ACHN (cell line): ENCODE measurements around the gene ORC6.

Experiments
- DNase-seq: peaks from one replicate; pipeline ENCODE4 v3.0.0-alpha.2; 2015
- in situ Hi-C: cut with HindIII; loops from 2 replicates; pipeline ENCODE4 v1.10.0; 2017; ENCODE audit warnings: low sequenced_read_pairs, low pct_ligation_motif_present, low pct_unique_long_range_greater_than_20kb

Gene ORC6

DNA sequence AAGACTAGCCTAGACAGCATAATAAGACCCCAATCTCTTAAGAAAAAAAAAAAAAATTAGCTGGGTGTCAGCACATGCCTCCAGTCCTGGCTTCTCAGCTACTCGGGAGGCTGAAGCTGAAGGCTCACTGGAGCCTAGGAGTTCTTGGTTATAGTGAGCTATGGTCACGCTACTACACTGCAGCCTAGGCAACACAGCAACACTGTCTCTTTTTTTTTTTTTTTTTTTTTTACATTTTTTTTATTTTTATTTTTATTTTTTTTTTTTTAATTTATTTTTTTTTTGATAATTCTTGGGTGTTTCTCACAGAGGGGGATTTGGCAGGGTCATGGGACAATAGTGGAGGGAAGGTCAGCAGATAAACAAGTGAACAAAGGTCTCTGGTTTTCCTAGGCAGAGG, 4.1 kb downstream of the ORC6 start:
- in situ Hi-C loops: no loop called here
- DNase-seq: no peak

DNA sequence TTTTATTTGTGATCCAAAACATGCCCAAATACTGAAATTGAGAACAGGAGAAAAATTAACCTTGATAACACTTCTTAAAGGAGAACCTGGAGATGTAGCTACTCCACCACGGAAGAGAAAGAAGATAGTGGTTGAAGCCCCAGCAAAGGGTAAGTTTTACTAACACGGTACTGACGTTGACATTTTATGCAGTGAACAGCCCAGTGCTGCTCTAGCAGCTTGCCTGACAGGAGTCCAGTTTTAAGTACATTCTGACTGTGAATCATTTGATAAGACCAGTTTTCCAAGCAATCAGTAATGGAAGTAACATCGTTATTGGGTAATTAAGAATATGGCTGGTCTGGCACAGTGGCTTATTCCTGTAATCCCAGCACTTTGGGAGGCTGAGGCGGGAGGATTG, 6.5 kb downstream of the ORC6 start:
- in situ Hi-C loops: no loop called here
- DNase-seq: no peak

DNA sequence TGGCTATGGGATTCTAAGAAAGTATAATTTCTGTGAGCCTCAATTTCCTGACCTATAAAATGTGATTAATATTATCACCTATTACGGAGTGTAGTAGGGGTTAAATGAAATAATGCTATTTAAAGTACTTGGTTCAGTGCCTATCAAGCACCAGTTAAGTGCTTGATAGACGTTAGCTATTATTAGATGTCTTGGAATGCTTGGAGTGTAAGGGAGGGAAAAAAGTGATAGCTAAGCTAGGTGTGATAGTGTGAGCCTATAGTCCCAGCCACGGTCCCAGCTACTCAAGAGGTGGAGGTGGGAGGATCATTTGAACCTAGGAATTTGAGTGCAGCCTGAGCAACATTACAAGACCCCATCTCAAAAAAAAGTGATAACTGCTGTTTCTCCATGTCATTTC, 7.5 kb downstream of the ORC6 start:
- DNase-seq: no peak
- in situ Hi-C loops: no loop called here

DNA sequence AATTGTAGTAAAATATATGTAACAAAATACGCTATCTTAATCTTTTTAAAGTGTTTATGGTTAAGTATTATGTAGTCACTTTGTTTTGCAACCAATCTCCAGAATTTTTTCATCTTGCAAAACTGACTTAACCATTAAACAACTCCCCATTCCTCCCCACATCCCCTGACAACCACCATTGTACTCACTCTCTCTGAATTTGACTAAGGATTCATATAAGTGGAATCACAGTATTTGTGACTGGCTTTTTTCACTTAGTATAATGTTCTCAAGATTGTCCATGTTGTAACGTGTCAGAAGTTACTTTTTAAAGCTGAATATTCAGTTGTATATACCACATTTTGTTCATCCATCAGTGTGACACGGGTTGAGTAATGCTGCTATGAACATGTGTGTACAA, 10.6 kb downstream of the ORC6 start:
- in situ Hi-C loops: no loop called here

DNA sequence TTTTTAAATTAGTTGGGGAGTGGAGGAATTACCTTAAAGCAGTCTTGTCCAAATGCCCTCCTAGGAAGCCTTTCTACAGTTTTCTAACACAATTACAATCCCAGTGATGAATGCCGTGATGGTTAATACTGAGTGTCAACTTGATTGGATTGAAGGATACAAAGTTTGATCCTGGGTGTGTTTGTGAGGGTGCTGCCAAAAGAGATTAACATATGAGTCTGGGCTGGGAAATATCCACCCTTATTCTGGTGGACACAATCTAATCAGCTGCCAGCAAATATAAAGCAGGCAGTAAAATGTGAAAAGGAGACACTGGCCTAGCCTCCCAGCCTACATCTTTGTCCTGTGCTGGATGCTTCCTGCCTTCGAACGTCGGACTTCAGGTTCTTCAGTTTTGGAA, 12.2 kb downstream of the ORC6 start:
- no peak for DNase-seq
- in situ Hi-C loops: no loop called here

More for the DNA sequence above, 10.6 kb downstream of the ORC6 start:
- no peak for DNase-seq

DNA sequence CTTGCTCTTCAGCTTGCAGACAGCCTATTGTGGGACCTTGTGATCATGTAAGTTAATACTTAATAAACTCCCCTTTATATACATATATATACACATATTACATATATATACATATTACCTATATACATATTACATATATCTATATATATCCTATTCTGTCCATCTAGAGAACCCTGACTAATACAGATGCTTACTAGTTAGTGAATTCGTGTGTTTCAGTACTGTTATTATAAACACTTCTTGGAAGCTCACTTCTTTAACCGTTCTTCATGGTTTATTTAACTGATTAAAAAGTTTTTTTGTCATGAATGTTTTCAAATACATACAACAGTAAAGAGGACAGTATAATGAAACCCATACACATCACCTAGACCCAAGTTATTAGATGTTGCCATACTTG, 12.6 kb downstream of the ORC6 start:
- in situ Hi-C loops: no loop called here
- no peak for DNase-seq

DNA sequence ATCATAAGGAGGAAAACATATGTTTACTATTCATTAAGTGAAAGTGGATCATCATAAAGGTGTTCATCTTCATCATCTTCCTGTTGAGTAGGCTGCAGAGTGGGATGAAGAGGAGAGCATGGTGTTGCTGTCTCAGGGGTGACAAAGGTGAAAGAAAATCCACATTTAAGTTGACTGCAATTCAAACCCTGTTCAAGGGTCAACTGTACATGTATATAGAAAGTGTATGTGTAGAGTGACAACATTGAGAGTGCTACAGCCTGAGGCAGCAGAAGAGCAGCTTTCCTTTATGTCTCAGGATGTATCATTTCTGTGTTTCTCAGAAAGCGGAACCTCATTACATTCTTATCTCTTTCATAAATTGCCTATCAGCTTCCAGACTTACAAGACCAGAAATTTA, 17.2 kb downstream of the ORC6 start:
- in situ Hi-C loops: no loop called here
- DNase-seq: no peak

DNA sequence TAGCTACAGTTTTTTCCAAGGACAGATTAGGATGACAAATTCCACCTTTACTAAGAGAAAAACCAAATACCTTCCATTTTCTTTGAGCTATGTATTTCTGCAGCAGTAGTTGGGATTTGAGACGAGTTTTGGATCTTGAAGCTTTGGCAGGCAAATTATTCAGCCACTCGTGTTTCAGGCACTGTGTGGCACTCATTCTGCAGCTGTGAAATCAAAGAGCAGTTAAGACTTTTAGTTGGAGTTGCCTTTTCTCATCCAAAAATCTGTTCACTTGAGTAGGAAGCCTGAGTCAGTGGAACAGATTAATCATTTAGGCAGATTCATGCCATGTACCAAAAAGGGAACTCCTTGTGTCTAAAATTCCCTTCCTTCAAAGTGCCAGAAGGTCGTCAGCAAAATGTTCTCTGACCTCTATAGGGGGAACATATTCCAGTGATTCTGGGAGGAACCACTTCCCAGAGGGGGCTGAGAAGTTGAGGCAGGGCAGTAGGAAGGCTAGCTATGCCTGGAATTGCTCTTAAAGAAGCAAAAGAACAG, 20.1 kb downstream of the ORC6 start:
- DNase-seq: no peak
- in situ Hi-C loops: no loop called here

DNA sequence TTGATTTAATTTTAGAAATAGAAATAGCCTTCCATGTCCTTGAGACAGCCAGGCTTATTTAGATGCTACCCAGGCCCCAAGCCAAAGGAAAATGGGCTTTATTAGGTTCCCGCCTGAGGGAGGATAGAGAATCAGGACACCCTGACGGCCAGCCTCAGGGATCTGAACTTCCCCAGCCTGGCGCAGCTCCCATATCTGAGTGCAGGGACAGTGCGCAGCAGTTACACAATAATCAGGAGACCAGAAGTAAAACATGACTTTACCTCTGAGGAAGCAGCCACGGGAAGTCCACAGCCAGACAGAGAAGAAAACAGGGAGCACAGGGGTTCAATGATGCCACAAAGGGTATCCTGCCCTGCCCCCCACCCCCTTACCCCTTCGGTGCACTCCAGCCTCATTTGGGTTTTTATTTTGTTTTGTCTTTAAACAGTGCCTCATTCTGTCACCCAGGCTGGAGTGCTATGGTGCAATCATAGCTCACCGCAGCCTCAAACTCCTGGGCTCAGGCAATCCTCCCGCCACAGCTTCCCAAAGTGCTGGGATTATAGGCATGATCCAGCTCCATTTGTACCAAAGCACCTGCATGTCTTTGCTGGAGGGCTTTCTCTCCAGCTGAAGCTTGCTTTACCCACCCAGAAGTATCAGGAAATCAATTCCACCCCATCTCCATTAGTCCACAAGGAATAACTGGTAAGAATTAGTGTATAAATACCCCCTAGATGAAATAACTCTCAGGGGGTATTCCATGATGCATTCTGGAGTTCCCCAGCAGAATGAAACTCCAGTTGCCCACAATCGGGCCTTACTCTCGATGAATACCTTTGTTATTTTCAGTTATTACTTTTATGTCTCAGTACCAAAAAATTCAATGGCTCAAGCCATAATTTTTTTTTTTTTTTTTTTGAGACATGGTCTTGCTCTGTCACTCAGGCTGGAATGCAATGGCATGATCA, 21.9 kb downstream of the ORC6 start:
- no peak for DNase-seq
- in situ Hi-C loops: no loop called here

DNA sequence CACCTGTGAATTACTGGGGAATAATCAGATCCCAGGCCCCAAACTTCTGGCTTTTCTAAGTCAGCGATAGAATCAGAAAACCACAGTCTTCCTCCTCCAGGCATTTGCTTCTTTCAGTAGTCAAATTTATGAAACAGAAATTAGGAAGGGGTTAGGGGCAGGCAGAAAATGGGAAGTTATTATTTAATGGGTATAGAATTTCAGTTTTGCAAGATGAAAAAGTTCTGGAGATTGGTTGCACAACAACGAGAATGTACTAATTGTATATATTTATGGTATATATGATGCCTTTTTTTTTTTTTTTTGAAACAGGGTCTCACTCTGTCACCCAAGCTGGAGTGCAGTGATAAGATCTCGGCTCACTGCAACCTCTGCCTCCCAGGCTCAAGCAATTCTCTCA, 23.5 kb downstream of the ORC6 start:
- in situ Hi-C loops: no loop called here
- DNase-seq: no peak

DNA sequence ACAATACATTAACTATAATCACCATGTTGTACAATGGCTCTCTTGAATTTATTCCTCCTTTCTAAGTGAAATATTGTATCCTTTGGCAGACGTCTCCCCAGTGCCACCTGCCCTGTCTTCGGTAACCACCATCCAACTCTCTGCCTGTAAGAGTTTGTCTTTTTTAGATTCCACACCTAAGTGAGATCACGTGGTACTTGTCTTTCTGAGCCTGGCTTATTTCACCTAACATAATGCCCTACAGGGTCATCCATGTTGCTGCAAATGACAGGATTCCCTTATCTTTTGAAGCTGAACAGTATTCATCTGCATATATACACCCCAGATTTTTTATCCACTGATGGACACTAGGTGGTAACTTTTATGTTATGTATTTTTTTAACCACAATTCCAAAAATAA, 24.2 kb downstream of the ORC6 start:
- DNase-seq: no peak
- in situ Hi-C loops: no loop called here

DNA sequence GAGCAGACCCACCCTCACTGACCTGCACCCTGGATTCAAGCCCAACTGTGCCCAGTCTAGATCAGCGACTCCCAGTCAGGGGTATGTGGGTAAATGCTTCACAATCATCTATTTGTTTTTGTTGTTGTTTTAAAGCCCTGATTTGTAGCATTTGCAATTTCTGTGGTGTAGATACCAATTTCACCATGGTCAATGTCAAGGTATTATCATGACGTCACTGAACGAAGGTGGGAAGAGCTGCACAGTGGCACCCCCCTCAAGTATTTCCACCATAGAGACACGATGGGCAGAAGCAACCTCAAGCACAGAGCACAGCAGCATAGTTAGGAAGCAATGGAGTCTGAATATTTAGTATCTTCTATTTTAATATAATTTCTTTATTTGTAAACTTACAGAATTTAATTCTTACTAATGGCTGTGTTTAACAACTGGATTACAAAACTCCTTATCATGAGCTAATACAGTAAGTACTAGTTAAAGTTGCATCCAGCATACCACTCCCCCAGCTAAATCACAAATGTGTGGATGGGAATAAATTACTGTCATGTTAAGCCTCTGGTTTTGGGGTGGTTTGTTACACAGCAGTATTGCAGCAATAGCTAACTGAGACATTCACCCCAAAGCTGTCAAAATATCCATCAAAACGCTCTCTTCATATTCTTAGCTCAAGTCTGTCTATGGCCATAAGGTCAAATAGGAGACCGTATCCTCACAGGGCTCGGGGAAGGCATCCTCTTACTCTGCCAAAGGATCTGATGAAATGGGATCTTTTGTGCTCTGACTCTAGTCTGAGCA, 25.5 kb downstream of the ORC6 start:
- no peak for DNase-seq
- in situ Hi-C loops: no loop called here

DNA sequence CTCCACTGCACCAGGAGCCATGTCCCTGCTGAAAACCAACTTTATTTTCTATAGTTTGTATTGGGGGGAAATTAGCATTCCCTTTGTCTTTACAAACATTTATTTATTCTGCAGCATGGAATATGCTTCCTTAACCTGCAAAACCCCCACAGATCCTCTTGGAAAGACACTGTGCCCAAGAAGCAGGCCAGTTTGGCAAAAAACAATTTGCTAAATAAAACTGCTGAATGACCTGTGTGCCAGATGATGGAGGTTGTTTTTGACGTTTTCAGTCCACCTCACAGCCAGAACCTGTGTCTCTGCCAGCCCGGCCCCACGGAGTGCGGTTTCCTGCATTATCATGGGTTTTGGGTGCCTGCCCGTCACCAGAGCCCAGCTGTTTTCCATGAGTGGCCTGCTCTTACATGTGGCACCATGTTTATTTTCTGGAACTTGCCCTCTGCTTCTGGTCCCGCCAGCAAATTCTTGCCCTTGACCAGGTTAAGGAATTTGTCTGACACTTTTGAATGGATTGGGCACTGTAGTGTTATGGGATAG, 26.4 kb downstream of the ORC6 start:
- in situ Hi-C loops: no loop called here
- DNase-seq: no peak

DNA sequence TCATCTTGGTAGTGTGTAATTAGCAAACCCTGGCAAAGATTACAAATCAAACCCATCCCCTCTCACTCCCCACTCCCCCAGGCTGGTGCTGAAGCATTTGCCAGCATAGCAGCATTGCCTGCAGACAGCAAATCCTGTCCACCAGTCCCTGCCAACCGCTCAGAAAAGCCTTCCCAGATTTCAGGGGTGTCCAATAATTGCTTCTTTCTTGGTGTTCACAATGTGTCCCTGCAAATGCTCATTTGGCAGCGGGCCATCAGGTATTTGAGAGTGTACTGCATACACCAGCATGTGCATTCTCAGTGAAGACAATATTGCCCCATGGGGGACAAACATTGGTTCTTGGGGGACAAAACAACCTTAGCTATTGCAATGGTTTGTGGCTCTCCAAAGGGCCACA, 28.2 kb downstream of the ORC6 start:
- no peak for DNase-seq
- in situ Hi-C loops: no loop called here

DNA sequence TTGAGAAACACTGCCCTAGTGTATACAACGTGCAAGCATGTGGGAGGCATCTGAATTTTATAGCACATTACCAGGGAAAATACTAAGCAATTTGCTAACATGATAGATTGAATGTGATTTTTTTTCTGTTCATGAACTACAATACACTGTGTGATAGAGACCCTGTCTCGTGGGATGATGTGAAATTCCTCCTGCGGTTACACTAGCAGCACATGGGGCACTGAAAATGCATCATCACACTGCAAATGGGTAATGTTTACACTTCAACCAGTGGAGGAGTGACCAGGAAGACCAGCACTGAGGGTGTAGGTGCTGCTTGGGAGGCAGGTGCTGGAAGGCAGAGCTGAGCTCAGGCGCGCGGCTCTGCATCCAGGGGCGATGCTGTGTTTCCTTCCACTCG, 28.8 kb downstream of the ORC6 start:
- no peak for DNase-seq
- in situ Hi-C loops: no loop called here

DNA sequence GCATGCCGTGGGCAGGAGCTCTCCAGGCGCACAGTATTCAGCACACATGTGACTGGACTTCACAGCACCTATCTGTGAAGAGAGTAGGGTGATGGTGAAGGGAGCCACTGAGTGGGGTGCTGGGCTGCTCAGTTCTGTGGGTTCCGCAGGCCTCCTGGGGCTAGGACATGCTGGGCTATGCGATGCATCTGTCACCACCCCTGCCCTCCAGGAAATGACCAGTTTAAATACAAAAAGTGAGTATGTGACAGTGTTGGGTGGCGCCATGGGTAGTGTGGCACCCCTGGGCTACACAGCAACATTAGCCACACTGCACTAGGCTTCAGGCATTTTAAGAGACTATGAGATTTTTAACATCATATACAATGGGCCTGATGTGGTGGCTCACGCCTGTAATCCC, 30.1 kb downstream of the ORC6 start:
- in situ Hi-C loops: no loop called here
- DNase-seq: no peak

DNA sequence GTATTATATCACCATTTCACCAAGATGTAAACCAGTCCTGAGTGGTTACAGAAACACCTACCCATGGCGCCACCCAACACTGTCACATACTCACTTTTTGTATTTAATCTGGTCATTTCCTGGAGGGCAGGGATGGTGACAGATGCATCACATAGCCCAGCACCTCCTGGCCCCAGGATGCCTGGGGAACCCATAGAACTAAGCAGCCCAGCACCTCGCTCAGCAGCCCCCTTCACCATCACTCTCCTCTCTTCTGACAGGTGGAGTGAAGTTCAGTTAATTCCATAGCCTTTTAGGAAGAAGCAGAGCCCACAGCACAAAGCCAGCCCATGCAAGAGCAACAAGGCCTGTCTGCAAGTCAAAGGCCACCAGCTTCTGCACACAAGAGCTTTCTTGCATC, 31.2 kb downstream of the ORC6 start:
- no peak for DNase-seq
- in situ Hi-C loops: no loop called here

DNA sequence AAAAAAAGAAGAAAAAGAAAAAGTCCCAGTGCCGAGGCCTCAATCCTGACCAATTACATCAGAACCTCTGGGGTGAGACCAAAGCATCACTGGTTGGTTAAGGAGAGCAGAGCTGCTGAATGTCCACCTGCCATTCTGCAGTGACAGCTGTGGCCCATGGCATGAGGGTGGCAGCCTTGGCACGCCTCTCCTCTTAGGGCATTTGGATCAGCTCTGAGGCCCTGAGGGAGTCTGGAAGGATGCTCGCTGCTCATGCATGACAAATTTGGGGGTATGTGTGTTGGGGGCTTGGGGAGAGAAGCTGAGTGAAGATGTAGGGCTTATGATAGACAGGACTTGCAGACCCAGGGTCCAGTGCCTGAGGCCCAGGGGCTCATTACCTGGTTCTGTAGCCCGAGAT, 32.4 kb downstream of the ORC6 start:
- no peak for DNase-seq
- in situ Hi-C loops: no loop called here

DNA sequence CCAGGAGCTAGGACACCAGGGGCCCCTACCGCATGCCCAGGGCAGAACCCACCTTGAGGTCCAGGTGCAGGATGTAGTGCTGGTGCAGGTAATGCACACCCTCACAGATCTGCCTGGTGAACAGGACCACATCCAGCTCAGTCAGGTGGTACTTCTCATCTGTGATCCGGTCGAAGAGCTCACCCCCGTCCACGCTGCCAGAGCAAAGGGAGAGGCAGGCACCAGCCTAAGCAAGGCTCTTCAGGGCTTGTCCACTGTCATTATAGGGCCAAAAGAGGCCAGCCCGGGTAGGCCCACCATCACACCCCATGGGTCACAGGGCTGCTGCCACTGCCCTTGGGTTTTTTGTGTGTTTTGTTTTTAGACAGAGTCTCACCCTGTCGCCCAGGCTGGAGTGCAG, 37.7 kb downstream of the ORC6 start:
- no peak for DNase-seq
- in situ Hi-C loops: no loop called here
